H1 (cell line): ENCODE data around the gene OVCA2. TPM values are rescaled to one million over a fixed set of nuclear protein-coding genes. Genes with fewer than 3 reads are reported as not detected.

ENCODE experiments used
- CTCF ChIA-PET: fragments of 300-600 bp; sonication (Branson Sonifier 250); formaldehyde crosslinking; loops from one replicate; lab custom pipeline; 2021; ENCODE audit not compliant: partially characterized antibody; lab: Charles Lee
- POLR2A ChIA-PET: fragments of 300-600 bp; sonication (Branson Sonifier 250); formaldehyde crosslinking; loops from one replicate; lab custom pipeline; 2021; ENCODE audit warnings: inconsistent platforms; ENCODE audit not compliant: partially characterized antibody; lab: Charles Lee
- DNase-seq, 2 experiments: peaks; one replicate each; pipeline versions ENCODE4 v3.0.0 to v3.0.0-alpha.2; 2010 to 2022; ENCODE audit warnings: low spot score in 2 of 2, low read depth in 1 of 2, mixed read lengths in 1 of 2
- FAIRE-seq: peaks from 2 replicates; lab custom pipeline; 2011; peaks lifted over from hg19 to GRCh38; lab: Jason Lieb, UNC
- H2AFZ ChIP-seq: 2 replicates; pipeline ENCODE4 v1.8.1; 2012; ENCODE audit warnings: low read length, inconsistent platforms
- H2AK5ac ChIP-seq: 2 replicates; pipeline ENCODE4 v1.6.1; 2013; ENCODE audit warnings: low read depth, low read length
- H2BK120ac ChIP-seq: replicated peaks from 2 replicates; pipeline ENCODE3; 2013; ENCODE audit warnings: low read depth, low read length, inconsistent platforms
- H2BK12ac ChIP-seq: 2 replicates; pipeline ENCODE4 v1.6.1; 2013; ENCODE audit warnings: low read depth, low read length
- H2BK15ac ChIP-seq: 2 replicates; pipeline ENCODE4 v1.6.1; 2013; ENCODE audit warnings: low read length
- H2BK20ac ChIP-seq: 2 replicates; pipeline ENCODE4 v1.6.1; 2013; ENCODE audit warnings: low read length
- H2BK5ac ChIP-seq: 2 replicates; pipeline ENCODE4 v1.6.1; 2013; ENCODE audit warnings: low read depth, low read length
- H3K14ac ChIP-seq: 2 replicates; pipeline ENCODE4 v1.6.1; 2013; ENCODE audit warnings: inconsistent platforms; ENCODE audit not compliant: insufficient read length
- H3K18ac ChIP-seq: 2 replicates; pipeline ENCODE4 v1.6.1; 2013; ENCODE audit warnings: low read length; ENCODE audit errors: extremely low read depth
- H3K23ac ChIP-seq: 2 replicates; pipeline ENCODE4 v1.6.1; 2013; ENCODE audit warnings: inconsistent platforms; ENCODE audit not compliant: insufficient read length
- H3K23me2 ChIP-seq: 2 replicates; pipeline ENCODE4 v1.6.1; 2013; ENCODE audit warnings: low read depth, low read length
- H3K27ac ChIP-seq: 2 replicates; pipeline ENCODE4 v1.6.1; 2011; ENCODE audit warnings: low read depth, low read length, inconsistent platforms
- H3K27me3 ChIP-seq, 4 experiments: replicated peaks in 1 of 4; 1 replicate in 1 of 4; 2 replicates in 3 of 4; pipeline versions ENCODE4 v1.6.1 to v1.8.1; 2011 to 2013; ENCODE audit warnings: low read length in 3 of 4, mild to moderate bottlenecking in 3 of 4, inconsistent platforms in 2 of 4, mixed read lengths in 2 of 4, moderate library complexity in 1 of 4; ENCODE audit not compliant: control insufficient read depth in 3 of 4, insufficient read depth in 3 of 4; ENCODE audit errors: extremely low read depth in 1 of 4
- H3K36me3 ChIP-seq, 4 experiments: 2 replicates each; pipeline versions ENCODE4 v1.6.1 to v1.8.1; 2011 to 2013; ENCODE audit warnings: mild to moderate bottlenecking in 4 of 4, low read length in 3 of 4, moderate library complexity in 2 of 4, control low read depth in 1 of 4, inconsistent platforms in 1 of 4; ENCODE audit not compliant: insufficient read depth in 4 of 4, control insufficient read depth in 2 of 4
- H3K4ac ChIP-seq: replicated peaks from 2 replicates; pipeline ENCODE3; 2013; ENCODE audit warnings: low read length, low read depth, mixed read lengths, inconsistent platforms; ENCODE audit not compliant: insufficient read length
- H3K4me1 ChIP-seq, 4 experiments: replicated peaks in 1 of 4; 1 replicate in 1 of 4; 2 replicates in 3 of 4; pipeline versions ENCODE4 v1.6.1 to v1.8.1; 2011 to 2013; ENCODE audit warnings: low read length in 3 of 4, inconsistent platforms in 2 of 4, mixed read lengths in 1 of 4; ENCODE audit not compliant: insufficient read depth in 4 of 4, control insufficient read depth in 3 of 4
- H3K4me2 ChIP-seq, 2 experiments: 2 replicates each; pipeline versions ENCODE4 v1.6.1 to v1.8.1; 2011 to 2013; ENCODE audit warnings: low read depth in 2 of 2, low read length in 2 of 2, control low read depth in 1 of 2, inconsistent platforms in 1 of 2, mild to moderate bottlenecking in 1 of 2; ENCODE audit not compliant: insufficient read depth in 1 of 2
- H3K4me3 ChIP-seq, 4 experiments: fragments of 200-600, 300-600 bp in 1 of 4; sonication (generic), shearing (Covaris generic), sonication (Bioruptor Twin) in 1 of 4; 2 replicates each; pipeline versions ENCODE4 v1.5.1 to v1.8.1; 2011 to 2016; ENCODE audit warnings: low read length in 4 of 4, low read depth in 3 of 4, control low read depth in 2 of 4, inconsistent platforms in 2 of 4, mild to moderate bottlenecking in 2 of 4, mixed read lengths in 1 of 4, moderate library complexity in 1 of 4; ENCODE audit not compliant: insufficient read depth in 2 of 4; ENCODE audit errors: extremely low read depth in 1 of 4
- H3K56ac ChIP-seq: replicated peaks from 2 replicates; pipeline ENCODE3; 2013; ENCODE audit warnings: low read depth, mild to moderate bottlenecking, mixed read lengths, low read length, inconsistent platforms; ENCODE audit not compliant: insufficient read length
- H3K79me1 ChIP-seq: 2 replicates; pipeline ENCODE4 v1.6.1; 2013; ENCODE audit warnings: low read depth, low read length, control low read depth
- H3K79me2 ChIP-seq, 2 experiments: 2 replicates each; pipeline versions ENCODE4 v1.6.1 to v1.8.1; 2012 to 2013; ENCODE audit warnings: low read length in 2 of 2, mild to moderate bottlenecking in 2 of 2, inconsistent platforms in 1 of 2; ENCODE audit not compliant: insufficient read depth in 2 of 2, control insufficient read depth in 1 of 2
- H3K9ac ChIP-seq, 4 experiments: replicated peaks in 1 of 4; 1 replicate in 1 of 4; 2 replicates in 3 of 4; pipeline versions ENCODE4 v1.6.1 to v1.8.1; 2011 to 2013; ENCODE audit warnings: low read depth in 3 of 4, low read length in 3 of 4, control low read depth in 2 of 4, mild to moderate bottlenecking in 2 of 4, moderate library complexity in 2 of 4, inconsistent platforms in 1 of 4; ENCODE audit errors: extremely low read depth in 1 of 4
- H3K9me3 ChIP-seq, 2 experiments: 2 replicates each; pipeline versions ENCODE4 v1.6.1 to v1.8.1; 2012 to 2013; ENCODE audit warnings: mild to moderate bottlenecking in 2 of 2, moderate library complexity in 2 of 2, control low read depth in 1 of 2, inconsistent platforms in 1 of 2, low read depth in 1 of 2, low read length in 1 of 2, mixed read lengths in 1 of 2; ENCODE audit not compliant: insufficient read depth in 2 of 2
- H4K20me1 ChIP-seq, 2 experiments: replicated peaks in 1 of 2; 2 replicates each; pipeline versions ENCODE3 to v1.8.1; 2011 to 2013; ENCODE audit warnings: inconsistent platforms in 2 of 2, low read length in 2 of 2, mild to moderate bottlenecking in 1 of 2; ENCODE audit not compliant: insufficient read depth in 2 of 2, control insufficient read depth in 1 of 2
- H4K5ac ChIP-seq: 2 replicates; pipeline ENCODE4 v1.6.1; 2013; ENCODE audit warnings: low read length, low read depth, mixed read lengths, inconsistent platforms; ENCODE audit not compliant: insufficient read length
- H4K8ac ChIP-seq: 2 replicates; pipeline ENCODE4 v1.8.0; 2013; ENCODE audit warnings: mild to moderate bottlenecking, moderate library complexity, low read length, inconsistent platforms; ENCODE audit not compliant: insufficient read depth; ENCODE audit errors: extremely low read depth
- H4K91ac ChIP-seq: replicated peaks from 2 replicates; pipeline ENCODE3; 2013; ENCODE audit warnings: low read length, mixed read lengths, inconsistent platforms; ENCODE audit not compliant: insufficient read length
- HDAC2 ChIP-seq, 2 experiments: fragments of 300-600 bp in 1 of 2; sonication (generic) in 1 of 2; IDR thresholded peaks; 2 replicates each; pipeline ENCODE4 v1.6.1; 2011 to 2012; ENCODE audit warnings: low read depth in 2 of 2, low read length in 2 of 2, mild to moderate bottlenecking in 2 of 2, moderate library complexity in 2 of 2, borderline replicate concordance in 1 of 2, inconsistent platforms in 1 of 2
- RAD21 ChIP-seq, 2 experiments: IDR thresholded peaks in 1 of 2; conservative IDR thresholded peaks in 1 of 2; 2 replicates each; pipeline ENCODE4 v1.6.1; 2011; ENCODE audit warnings: low read depth in 2 of 2, low read length in 2 of 2, improper control_type of control experiment in 1 of 2, inconsistent platforms in 1 of 2, mild to moderate bottlenecking in 1 of 2, moderate library complexity in 1 of 2
- TEAD4 ChIP-seq: IDR thresholded peaks from 2 replicates; pipeline ENCODE4 v1.6.1; 2012; ENCODE audit warnings: low read depth, low read length, inconsistent platforms, mixed read lengths
- WGBS, 2 experiments: shearing (Covaris generic) in 1 of 2; methylation state at CpG; one replicate each; pipeline versions ENCODE4 v1.1.6 to v1.1.7; 2013 to 2015; ENCODE audit warnings: low lambda C conversion rate in 2 of 2, mixed read lengths in 2 of 2, inconsistent platforms in 1 of 2, low coverage in 1 of 2, missing lambda C conversion rate in 1 of 2; ENCODE audit not compliant: insufficient replicate concordance in 2 of 2, insufficient coverage in 1 of 2, insufficient read length in 1 of 2; ENCODE audit errors: extremely low coverage in 1 of 2, missing lambda C conversion rate in 1 of 2; 5-methylcytosine and 5-hydroxymethylcytosine counted together
- polyA plus RNA-seq, 7 experiments: library from polyadenylated mRNA; depleted of rRNA in 3 of 7; stranded (reverse) in 5 of 7; unstranded in 2 of 7; fragments of >200 nt in 5 of 7; fragments of 200-250 nt in 2 of 7; gene quantifications; 1 replicate in 5 of 7; 2 replicates in 1 of 7; 4 replicates in 1 of 7; pipeline versions ENCODE4 v1.2.1 to v1.2.3, GENCODE V29; 2011 to 2013; ENCODE audit warnings: missing spikeins in 2 of 7, mixed read lengths in 2 of 7
- total RNA-seq: library from RNA; stranded (reverse); fragmentation: NEBNext Ultra II Directional; extraction: Animal tissue kit (Norgen Biotek cat#: 25700); gene quantifications from 2 replicates; pipeline ENCODE4 v1.2.1, GENCODE V29; 2021

Gene OVCA2
- total and polyA plus RNA-seq, 2 of the 8 experiments (the other 6 are each of a cell fraction or from before 2014, with no cell fraction given) = 15.3 to 37.0 TPM

DNA sequence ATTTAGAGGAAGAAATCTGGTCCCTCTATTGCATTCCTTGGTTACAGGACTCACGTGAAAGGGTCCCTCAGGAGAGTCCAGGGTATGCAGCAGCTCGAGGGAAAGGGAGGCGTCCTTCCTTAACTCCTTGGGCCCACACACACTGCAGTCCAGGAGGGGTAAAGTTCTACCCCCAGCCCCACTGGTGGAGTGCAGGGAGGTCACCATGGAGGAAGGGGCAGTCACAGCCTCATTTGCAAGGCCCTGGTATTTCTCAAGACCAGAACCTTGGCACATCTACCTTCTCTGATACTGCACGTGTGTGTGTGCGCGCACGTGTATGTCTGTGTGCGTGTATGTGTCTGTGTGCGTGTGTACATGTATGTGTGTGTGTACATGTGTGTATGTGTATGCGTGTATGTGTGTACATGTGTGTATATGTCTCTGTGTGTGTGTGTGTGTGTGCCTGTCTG is 24.2 kb downstream of the OVCA2 start:
- Histone ChIP-seq H2AK5ac (no peak overlapping the region), H4K91ac (no peak overlapping the region), H2BK15ac (no peak overlapping the region), H3K36me3 (peaks cover 0 to 4% (median 0%) of the 10 kb centered on the region in 4 experiments; a peak in 1 of 8 replicates), H3K9ac (no peak overlapping the region), H3K27ac (no peak overlapping the region), H3K4me3 (no peak overlapping the region), H3K9me3 (no peaks in the 10 kb centered on the region), H3K4ac (no peak overlapping the region), H3K79me2 (no peaks in the 10 kb centered on the region), H3K56ac (no peak overlapping the region), H3K23me2 (no peaks in the 10 kb centered on the region), H2AFZ (no peak overlapping the region), H3K23ac (no peak overlapping the region), H3K79me1 (no peaks in the 10 kb centered on the region), H2BK5ac (no peak overlapping the region), H4K8ac (no peak overlapping the region; the same call in 1 of the 2 replicates), H2BK120ac (no peak overlapping the region), H2BK20ac (no peak overlapping the region), H3K27me3 (peaks cover 0 to 3% (median 1%) of the 10 kb centered on the region in 4 experiments; a peak in 2 of 7 replicates), H4K5ac (no peak overlapping the region), H3K18ac (no peak overlapping the region), H3K4me1 (peaks cover 0 to 18% (median 11%) of the 10 kb centered on the region in 4 experiments; a peak in 6 of 7 replicates), H2BK12ac (no peak overlapping the region), H4K20me1 (peaks cover 6 to 10% of the 10 kb centered on the region in 2 experiments), H3K14ac (no peak overlapping the region), H3K4me2 (no peak overlapping the region)
- no peak for DNase-seq
- FAIRE-seq = no peak
- ChIA-PET POLR2A (interaction anchor here (1.2 kb wide), 1 partner anchor 13 kb away, joined by 4 read pairs; no protein-coding TSS in a partner anchor), CTCF (interaction anchor here (0.6 to 7.6 kb wide), 15 partner anchors 9 to 1316 kb away, joined by 3 to 58 read pairs (median 8); partner anchors contain the start of gene HIC1)
- 93% methylated on average over 10 of the region's 10 CpGs; no CpG with 5 or more reads in 1 of the 2 experiments for WGBS, 2 experiments
- TF ChIP-seq HDAC2 (IDR thresholded peaks at IDR 0.05; ENCODE audit: borderline replicate concordance in 1 of 2, low read depth in 2 of 2, low read length in 2 of 2) (no peak), RAD21 (IDR thresholded peaks at IDR 0.05 in 1 of 2, conservative IDR thresholded peaks at IDR 0.05 in 1 of 2; ENCODE audit: low read depth in 2 of 2, low read length in 2 of 2) (no peak), TEAD4 (no peak)
